Memory B cell (primary cell): ENCODE measurements around the gene PTH2R.
"Not testable (repeated sequence)": the region's sequence is repeated elsewhere in the genome, so short reads cannot be mapped to it uniquely, and the experiment has no call there.

Source experiments
- ATAC-seq: fragments of 150-1000 bp; cut with Tn5 transposase; 2 replicates; pipeline ENCODE4 v1.10.0; 2021; ENCODE audit warnings: low read depth, mild to moderate bottlenecking, moderate library complexity
- DNase-seq, 2 donors: peaks; one replicate each; pipeline ENCODE4 v3.0.0; 2022; ENCODE audit warnings: low spot score in 2 of 2
- H3K27ac Mint-ChIP-seq: one replicate; pipeline ENCODE4 v1.8.0; 2022; ENCODE audit warnings: mild to moderate bottlenecking, moderate library complexity, mixed read lengths
- H3K27me3 Mint-ChIP-seq: one replicate; pipeline ENCODE4 v1.8.0; 2022; ENCODE audit warnings: mixed read lengths
- H3K36me3 Mint-ChIP-seq: one replicate; pipeline ENCODE4 v1.8.0; 2022; ENCODE audit warnings: mild to moderate bottlenecking, mixed read lengths
- H3K4me1 Mint-ChIP-seq: one replicate; pipeline ENCODE4 v1.8.0; 2022; ENCODE audit warnings: mixed read lengths
- H3K4me3 Mint-ChIP-seq: one replicate; pipeline ENCODE4 v1.8.0; 2022; ENCODE audit warnings: mild to moderate bottlenecking, moderate library complexity, mixed read lengths
- H3K9me3 Mint-ChIP-seq: one replicate; pipeline ENCODE4 v1.8.0; 2022; ENCODE audit warnings: mixed read lengths

The PTH2R gene

GRCh38 chr2:208482453-208483015, 75.9 kb downstream of the PTH2R start:
- not testable (repeated sequence) for H3K4me3 Mint-ChIP-seq, H3K27me3 Mint-ChIP-seq, H3K27ac Mint-ChIP-seq, H3K4me1 Mint-ChIP-seq, H3K9me3 Mint-ChIP-seq, DNase-seq, ATAC-seq, H3K36me3 Mint-ChIP-seq

- Mint-ChIP-seq H3K4me3 (no peak overlapping the region), H3K9me3 (peaks cover 2% of the 10 kb centered on the region), H3K27ac (no peak overlapping the region), H3K36me3 (no peaks in the 10 kb centered on the region), H3K4me1 (no peaks in the 10 kb centered on the region), H3K27me3 (no peaks in the 10 kb centered on the region)
- no peak for ATAC-seq
- no peak for DNase-seq
Measured at GRCh38 chr2:208485390-208485789, 78.8 kb downstream of the PTH2R start.

- Mint-ChIP-seq H3K9me3 (peaks cover 2% of the 10 kb centered on the region), H3K4me3 (no peak overlapping the region), H3K27me3 (peaks cover 2% of the 10 kb centered on the region), H3K36me3 (no peaks in the 10 kb centered on the region), H3K27ac (no peak overlapping the region), H3K4me1 (no peaks in the 10 kb centered on the region)
- ATAC-seq: no peak
- no peak for DNase-seq
Measured at GRCh38 chr2:208488686-208489564, 82.3 kb downstream of the PTH2R start.

GRCh38 chr2:208489687-208490086, 83.1 kb downstream of the PTH2R start:
- Mint-ChIP-seq H3K4me3 (no peak overlapping the region), H3K9me3 (peaks cover 2% of the 10 kb centered on the region), H3K4me1 (no peaks in the 10 kb centered on the region), H3K27me3 (peaks cover 2% of the 10 kb centered on the region), H3K27ac (no peak overlapping the region), H3K36me3 (no peaks in the 10 kb centered on the region)
- DNase-seq (no peak), ATAC-seq (no peak)

- Mint-ChIP-seq H3K36me3 (no peaks in the 10 kb centered on the region), H3K27me3 (peaks cover 2% of the 10 kb centered on the region), H3K4me3 (no peak overlapping the region), H3K9me3 (peaks cover 2% of the 10 kb centered on the region), H3K27ac (no peak overlapping the region), H3K4me1 (no peaks in the 10 kb centered on the region)
- DNase-seq (no peak), ATAC-seq (no peak)
Measured at GRCh38 chr2:208490492-208490891, 83.9 kb downstream of the PTH2R start.

- ATAC-seq (no peak), DNase-seq (no peak)
- no peak overlapping the region for H3K27ac Mint-ChIP-seq
- peaks cover 2% of the 10 kb centered on the region for H3K9me3 Mint-ChIP-seq
- no peaks in the 10 kb centered on the region for H3K4me1 Mint-ChIP-seq
- peaks cover 2% of the 10 kb centered on the region for H3K27me3 Mint-ChIP-seq
- H3K36me3 Mint-ChIP-seq: no peaks in the 10 kb centered on the region
- H3K4me3 Mint-ChIP-seq: no peak overlapping the region
Measured at GRCh38 chr2:208491641-208492040, 85.0 kb downstream of the PTH2R start.

- H3K9me3 Mint-ChIP-seq: peaks cover 2% of the 10 kb centered on the region
- no peaks in the 10 kb centered on the region for H3K4me1 Mint-ChIP-seq
- H3K4me3 Mint-ChIP-seq: no peak overlapping the region
- no peaks in the 10 kb centered on the region for H3K36me3 Mint-ChIP-seq
- no peak for ATAC-seq
- no peak for DNase-seq
- H3K27me3 Mint-ChIP-seq: peaks cover 2% of the 10 kb centered on the region
- no peak overlapping the region for H3K27ac Mint-ChIP-seq
Measured at GRCh38 chr2:208492069-208492468, 85.5 kb downstream of the PTH2R start.

- no peak for ATAC-seq
- H3K4me1 Mint-ChIP-seq: no peaks in the 10 kb centered on the region
- H3K27ac Mint-ChIP-seq: no peak overlapping the region
Measured at GRCh38 chr2:208493186-208493585, 86.6 kb downstream of the PTH2R start.

GRCh38 chr2:208496129-208496528, 89.5 kb downstream of the PTH2R start:
- Mint-ChIP-seq H3K4me3 (no peak overlapping the region), H3K27ac (no peak overlapping the region), H3K4me1 (no peaks in the 10 kb centered on the region), H3K36me3 (no peaks in the 10 kb centered on the region), H3K27me3 (peaks cover 2% of the 10 kb centered on the region), H3K9me3 (no peaks in the 10 kb centered on the region)
- ATAC-seq: no peak
- no peak for DNase-seq

More at GRCh38 chr2:208493186-208493585, 86.6 kb downstream of the PTH2R start:
- H3K36me3 Mint-ChIP-seq: no peaks in the 10 kb centered on the region
- H3K27me3 Mint-ChIP-seq: peaks cover 2% of the 10 kb centered on the region
- no peaks in the 10 kb centered on the region for H3K9me3 Mint-ChIP-seq
- no peak overlapping the region for H3K4me3 Mint-ChIP-seq
- DNase-seq: no peak

GRCh38 chr2:208501206-208501605, 94.6 kb downstream of the PTH2R start:
- ATAC-seq: no peak
- H3K9me3 Mint-ChIP-seq: no peaks in the 10 kb centered on the region
- H3K36me3 Mint-ChIP-seq: no peaks in the 10 kb centered on the region
- H3K27ac Mint-ChIP-seq: no peak overlapping the region
- DNase-seq: no peak
- H3K27me3 Mint-ChIP-seq: no peaks in the 10 kb centered on the region
- no peaks in the 10 kb centered on the region for H3K4me1 Mint-ChIP-seq
- H3K4me3 Mint-ChIP-seq: no peak overlapping the region

GRCh38 chr2:208502288-208502687, 95.7 kb downstream of the PTH2R start:
- Mint-ChIP-seq H3K27ac (no peak overlapping the region), H3K9me3 (no peaks in the 10 kb centered on the region), H3K27me3 (no peaks in the 10 kb centered on the region), H3K4me1 (no peaks in the 10 kb centered on the region), H3K36me3 (no peaks in the 10 kb centered on the region), H3K4me3 (no peak overlapping the region)
- ATAC-seq (no peak), DNase-seq (no peak)

- not testable (repeated sequence) for H3K4me1 Mint-ChIP-seq, DNase-seq, H3K9me3 Mint-ChIP-seq, ATAC-seq, H3K27me3 Mint-ChIP-seq, H3K27ac Mint-ChIP-seq, H3K4me3 Mint-ChIP-seq, H3K36me3 Mint-ChIP-seq
Measured at GRCh38 chr2:208505365-208505764, 98.8 kb downstream of the PTH2R start.

GRCh38 chr2:208509586-208509985, 103.0 kb downstream of the PTH2R start:
- peaks cover 10% of the 10 kb centered on the region for H3K9me3 Mint-ChIP-seq
- no peak for ATAC-seq
- no peak overlapping the region for H3K27ac Mint-ChIP-seq
- H3K36me3 Mint-ChIP-seq: peaks cover 2% of the 10 kb centered on the region
- H3K4me1 Mint-ChIP-seq: no peaks in the 10 kb centered on the region
- DNase-seq: no peak
- H3K4me3 Mint-ChIP-seq: no peak overlapping the region
- H3K27me3 Mint-ChIP-seq: peaks cover 2% of the 10 kb centered on the region

GRCh38 chr2:208511016-208511415, 104.4 kb downstream of the PTH2R start:
- peaks cover 2% of the 10 kb centered on the region for H3K27me3 Mint-ChIP-seq

GRCh38 chr2:208511573-208511972, 105.0 kb downstream of the PTH2R start:
- Mint-ChIP-seq H3K9me3 (peaks cover 17% of the 10 kb centered on the region), H3K4me3 (no peak overlapping the region), H3K27me3 (peaks cover 2% of the 10 kb centered on the region), H3K27ac (no peak overlapping the region), H3K36me3 (peaks cover 2% of the 10 kb centered on the region), H3K4me1 (no peaks in the 10 kb centered on the region)
- ATAC-seq (no peak), DNase-seq (no peak)

More at GRCh38 chr2:208511016-208511415, 104.4 kb downstream of the PTH2R start:
- peaks cover 2% of the 10 kb centered on the region for H3K36me3 Mint-ChIP-seq
- ATAC-seq (no peak), DNase-seq (no peak)
- no peak overlapping the region for H3K4me3 Mint-ChIP-seq
- no peak overlapping the region for H3K27ac Mint-ChIP-seq
- no peaks in the 10 kb centered on the region for H3K4me1 Mint-ChIP-seq
- H3K9me3 Mint-ChIP-seq: peaks cover 16% of the 10 kb centered on the region
